AG09319 (cell line): ENCODE measurements around the gene KCNN3.

Source experiments
- DNase-seq: peaks from one replicate; pipeline ENCODE4 v3.0.0-alpha.2; 2010; ENCODE audit warnings: low read depth; ENCODE audit errors: extremely low read depth
- TF ChIP-seq, protein P1 (sequence below): IDR thresholded peaks from 2 replicates; pipeline ENCODE4 v1.5.1; 2011; ENCODE audit warnings: low read depth, mild to moderate bottlenecking, inconsistent platforms, low read length, moderate library complexity

Gene KCNN3

GRCh38 chr1:154888757-154889156, 18.7 kb upstream of the KCNN3 start:
- TF ChIP-seq, protein P1, sequence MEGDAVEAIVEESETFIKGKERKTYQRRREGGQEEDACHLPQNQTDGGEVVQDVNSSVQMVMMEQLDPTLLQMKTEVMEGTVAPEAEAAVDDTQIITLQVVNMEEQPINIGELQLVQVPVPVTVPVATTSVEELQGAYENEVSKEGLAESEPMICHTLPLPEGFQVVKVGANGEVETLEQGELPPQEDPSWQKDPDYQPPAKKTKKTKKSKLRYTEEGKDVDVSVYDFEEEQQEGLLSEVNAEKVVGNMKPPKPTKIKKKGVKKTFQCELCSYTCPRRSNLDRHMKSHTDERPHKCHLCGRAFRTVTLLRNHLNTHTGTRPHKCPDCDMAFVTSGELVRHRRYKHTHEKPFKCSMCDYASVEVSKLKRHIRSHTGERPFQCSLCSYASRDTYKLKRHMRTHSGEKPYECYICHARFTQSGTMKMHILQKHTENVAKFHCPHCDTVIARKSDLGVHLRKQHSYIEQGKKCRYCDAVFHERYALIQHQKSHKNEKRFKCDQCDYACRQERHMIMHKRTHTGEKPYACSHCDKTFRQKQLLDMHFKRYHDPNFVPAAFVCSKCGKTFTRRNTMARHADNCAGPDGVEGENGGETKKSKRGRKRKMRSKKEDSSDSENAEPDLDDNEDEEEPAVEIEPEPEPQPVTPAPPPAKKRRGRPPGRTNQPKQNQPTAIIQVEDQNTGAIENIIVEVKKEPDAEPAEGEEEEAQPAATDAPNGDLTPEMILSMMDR, result no peak
- no peak for DNase-seq

DNA sequence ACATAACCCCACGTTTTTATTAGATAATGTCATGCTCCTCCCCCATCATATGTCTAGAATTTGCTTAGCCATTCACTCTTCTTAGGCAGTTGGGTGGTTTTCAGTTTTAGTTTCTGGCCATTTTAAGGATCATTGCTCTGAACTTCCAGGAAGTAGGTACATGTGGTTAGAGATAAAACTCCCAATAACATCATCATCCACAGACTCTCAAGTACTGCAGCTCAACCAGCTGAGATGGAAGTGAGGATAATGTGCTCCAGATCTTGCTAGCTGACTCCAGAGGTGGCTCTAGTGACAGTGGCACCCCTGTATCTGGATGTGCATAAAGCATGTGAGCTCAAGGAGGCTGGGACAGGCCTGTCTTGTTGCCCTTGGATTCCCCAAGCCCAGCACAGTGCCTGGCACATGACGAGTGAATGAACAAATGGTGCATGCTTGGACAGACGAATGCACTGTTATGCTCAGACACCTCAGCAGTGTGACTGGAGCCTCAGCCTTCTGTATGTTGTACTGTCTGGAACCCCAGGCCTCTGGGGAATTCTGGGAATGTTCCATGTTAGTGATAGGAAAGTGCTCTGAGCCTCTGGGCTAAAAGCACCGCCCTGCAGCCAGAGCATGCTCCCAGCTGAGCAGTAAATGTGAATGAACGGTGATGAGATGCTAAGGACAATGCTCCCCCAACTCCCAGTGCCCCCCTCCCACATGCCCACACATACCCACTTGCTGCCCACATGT, 16.4 kb upstream of the KCNN3 start:
- no peak for DNase-seq
- TF ChIP-seq, protein P1, result no peak

- TF ChIP-seq, protein P1, result no peak
- no peak for DNase-seq
These were observed 15.0 kb upstream of the KCNN3 start for GRCh38 chr1:154884869-154885701.

GRCh38 chr1:154883919-154884868, 14.1 kb upstream of the KCNN3 start:
- TF ChIP-seq, protein P1, result no peak
- no peak for DNase-seq

DNA sequence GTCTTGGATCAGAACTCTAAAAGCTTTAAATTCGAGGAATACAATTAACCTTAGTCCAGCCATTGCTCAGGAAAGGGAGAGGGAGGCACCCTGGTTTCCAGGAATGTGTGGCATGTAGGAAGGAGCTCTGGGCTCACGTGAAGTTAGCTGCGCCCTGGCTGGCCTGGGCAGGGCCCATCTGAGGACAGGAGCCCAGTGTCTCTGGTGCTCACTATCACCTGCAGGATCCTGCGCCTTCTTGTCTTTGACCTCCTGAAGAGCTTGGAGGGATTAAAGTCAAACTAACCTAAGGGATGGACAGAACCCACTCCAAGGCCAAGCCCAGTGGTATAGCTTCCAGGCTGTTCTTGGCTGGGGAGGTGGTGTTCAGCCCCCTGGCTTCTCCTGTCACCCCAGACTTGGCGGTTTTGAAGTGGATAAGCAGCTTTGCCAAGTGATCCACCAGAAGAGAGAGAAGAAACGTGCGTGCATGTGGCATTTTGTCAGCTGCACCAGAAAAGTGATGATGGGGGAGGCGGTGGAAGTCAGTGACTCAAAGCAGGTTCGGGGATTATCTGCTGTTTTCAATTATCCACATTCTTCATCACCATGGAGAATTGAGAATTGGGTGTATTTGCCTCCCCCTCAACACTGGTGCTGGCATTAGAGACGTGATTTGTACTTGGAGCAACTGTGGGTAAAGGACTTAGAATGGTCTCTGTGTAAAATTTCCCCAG, 11.9 kb upstream of the KCNN3 start:
- TF ChIP-seq, protein P1, result no peak
- DNase-seq, result no peak

DNA sequence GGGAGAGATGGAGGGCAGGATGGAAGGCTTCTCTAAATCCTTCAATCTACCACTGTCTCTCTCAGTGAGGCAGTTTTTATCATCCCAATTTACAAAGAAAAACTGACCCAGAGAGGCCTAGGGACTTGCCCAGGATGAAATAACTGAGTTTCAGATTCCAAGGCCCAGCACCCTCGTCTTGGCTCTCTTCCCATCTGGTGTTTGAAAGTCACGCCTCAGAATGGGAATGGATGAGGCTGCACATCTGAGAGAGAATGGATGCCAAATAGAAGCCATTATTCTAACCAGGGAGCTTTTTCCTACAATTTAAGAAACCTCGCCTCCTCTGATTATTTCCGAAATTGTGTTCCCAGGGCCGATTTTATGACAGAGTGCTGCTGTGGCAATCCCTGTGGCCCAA, 10.6 kb upstream of the KCNN3 start:
- TF ChIP-seq, protein P1, result no peak
- DNase-seq, result no peak
